AG04449 (cell line): ENCODE results near the gene TAF1A.
"Not testable (repeated sequence)": the region's sequence is repeated elsewhere in the genome, so short reads cannot be mapped to it uniquely, and the experiment has no call there.

Source experiments
- CTCF ChIA-PET: fragments of 350-600 bp; formaldehyde crosslinking; extraction: SDS; loops from one replicate; lab custom pipeline; 2021; ENCODE audit warnings: antibody characterized with exemption; lab: Yijun Ruan, JAX
- POLR2A ChIA-PET: fragments of 400-600, 350-600 bp; formaldehyde crosslinking; extraction: SDS; loops from one replicate; lab custom pipeline; 2020; ENCODE audit warnings: antibody characterized with exemption, inconsistent platforms; lab: Yijun Ruan, JAX
- DNase-seq: peaks from one replicate; pipeline ENCODE4 v3.0.0-alpha.2; 2010; ENCODE audit warnings: low read depth, low spot score
- H3K4me3 ChIP-seq: 2 replicates; pipeline ENCODE4 v1.5.1; 2011; ENCODE audit warnings: low read depth, mild to moderate bottlenecking, control low read depth, low read length
- CTCF ChIP-seq: IDR thresholded peaks from one replicate; pipeline ENCODE4 v1.5.1; 2011; ENCODE audit warnings: mild to moderate bottlenecking, moderate library complexity, low read length, control low read depth, inconsistent platforms; ENCODE audit not compliant: insufficient read depth; ENCODE audit errors: missing control alignments

Gene TAF1A

GRCh38 chr1:222618001-222618879 lies 28.5 kb upstream of the TAF1A start, which contains the start of gene MIA3:
Gene MIA3 (plus strand): TSS chr1:222618097. CDS start chr1:222618111, 14 bp downstream.
- no peak for TF ChIP-seq CTCF
- CTCF ChIA-PET: interaction anchor here (1.1 to 2.1 kb wide), 2 partner anchors 29 to 154 kb away, joined by 4 read pairs; no protein-coding TSS in a partner anchor
- POLR2A ChIA-PET: no interaction called here
- no peak for DNase-seq
- H3K4me3 ChIP-seq: peak within 1 kb of the TSS; percentile 81

GRCh38 chr1:222617367-222617951 lies 27.7 kb upstream of the TAF1A start:
- ChIA-PET POLR2A (no interaction called here), CTCF (no interaction called here)
- H3K4me3 ChIP-seq: peak overlapping the region; percentile 61
- DNase-seq: peak; percentile 87
- no peak for TF ChIP-seq CTCF

GRCh38 chr1:222616525-222616924 lies 26.8 kb upstream of the TAF1A start:
- no peak overlapping the region for H3K4me3 ChIP-seq
- DNase-seq: peak; percentile 68
- ChIA-PET POLR2A (interaction anchor here (0.5 kb wide), 1 partner anchor 153 kb away, joined by 3 read pairs; no protein-coding TSS in a partner anchor), CTCF (interaction anchor here (1.0 to 2.0 kb wide), 2 partner anchors 18 to 152 kb away, joined by 5 to 6 read pairs; no protein-coding TSS in a partner anchor)
- no peak for TF ChIP-seq CTCF

- DNase-seq: no peak
- no peak overlapping the region for H3K4me3 ChIP-seq
- ChIA-PET POLR2A (no interaction called here), CTCF (no interaction called here)
- TF ChIP-seq CTCF: no peak
Observed at GRCh38 chr1:222613627-222614026, 23.9 kb upstream of the TAF1A start.

- DNase-seq: no peak
- POLR2A ChIA-PET: no interaction called here
- no peak for TF ChIP-seq CTCF
- no peak overlapping the region for H3K4me3 ChIP-seq
- CTCF ChIA-PET: no interaction called here
Observed at GRCh38 chr1:222610728-222611127, 21.0 kb upstream of the TAF1A start.

- CTCF ChIA-PET, H3K4me3 ChIP-seq, DNase-seq, POLR2A ChIA-PET: not testable (repeated sequence)
Observed at GRCh38 chr1:222609111-222609510, 19.4 kb upstream of the TAF1A start.
